Measurements from ENCODE around the gene P3R3URF. TPM values are rescaled to one million over a fixed set of nuclear protein-coding genes. Genes with fewer than 3 reads are reported as not detected.

Gene P3R3URF
- polyA plus RNA-seq, 3 donors: not detected

GRCh38 chr1:46179138-46180081, 3.1 kb upstream of the P3R3URF start:
- 8 to 14% (median 14%) methylated on average over 10 of the region's 10 CpGs for WGBS, 3 donors
- no peak overlapping the region for H3K27ac ChIP-seq (ENCODE audit: low read depth, low read length)

DNA sequence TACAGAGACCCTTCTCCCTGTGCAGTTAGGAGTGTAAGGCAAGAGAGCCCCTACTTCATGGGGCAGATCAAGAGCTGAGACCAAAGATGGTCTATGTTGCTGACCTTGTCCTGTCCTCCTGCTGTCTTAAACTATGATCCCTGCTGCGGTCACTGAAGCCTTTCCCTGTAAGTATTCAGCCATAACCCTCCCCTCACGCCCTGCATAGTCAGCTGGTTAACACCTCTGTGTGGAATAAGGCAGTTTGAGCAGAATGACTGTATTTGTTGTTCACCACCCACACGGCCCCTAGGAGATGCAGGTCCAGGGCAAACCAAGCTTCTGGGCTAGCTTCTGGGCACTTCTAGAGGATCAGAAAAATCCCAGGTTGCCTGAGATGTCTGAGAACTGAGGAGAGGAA, 1.0 kb downstream of the P3R3URF start:
- no peak overlapping the region for H3K27ac ChIP-seq (ENCODE audit: low read depth, low read length)
- WGBS, 3 donors: 64 to 68% (median 67%) methylated on average over 3 of the region's 3 CpGs

GRCh38 chr1:46174448-46175231, 1.6 kb downstream of the P3R3URF start, which contains the start of gene TSPAN1:
Gene TSPAN1, plus strand, starts transcription at chr1:46175087. Its CDS starts 6,021 bp downstream, at chr1:46181108.
- WGBS, 3 donors: 57 to 64% (median 59%) methylated on average over 11 of the region's 11 CpGs
- H3K27ac ChIP-seq (ENCODE audit: low read depth, low read length): no peak within 1 kb of the TSS

DNA sequence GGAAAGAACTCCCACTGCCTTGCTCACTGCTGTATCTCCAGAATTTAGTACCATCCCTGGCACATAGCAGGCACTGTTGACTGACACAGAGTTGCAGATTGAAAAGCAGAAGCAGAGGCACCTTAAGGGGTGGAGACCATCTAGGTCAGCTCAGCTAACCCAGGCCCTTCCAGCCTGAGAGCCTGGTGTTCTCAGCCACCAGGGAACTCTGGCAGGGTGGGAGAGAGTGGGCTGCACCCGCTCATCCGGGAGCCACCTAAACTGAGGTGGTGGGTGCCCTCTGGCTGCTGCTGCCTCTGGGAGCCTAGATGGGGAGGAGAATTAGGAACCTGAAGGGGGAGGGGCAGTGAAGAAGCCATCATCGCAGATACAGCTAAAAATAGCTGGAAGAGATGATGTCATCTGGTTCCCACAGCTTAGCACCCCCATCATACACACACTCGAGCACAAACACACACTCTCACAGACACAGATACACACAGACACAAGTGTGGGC, 2.9 kb downstream of the P3R3URF start:
- H3K27ac ChIP-seq (ENCODE audit: low read depth, low read length): no peak overlapping the region
- 32 to 45% (median 37%) methylated on average over 4 of the region's 4 CpGs for WGBS, 3 donors

GRCh38 chr1:46172321-46172720, 4.0 kb downstream of the P3R3URF start:
- no peak overlapping the region for H3K27ac ChIP-seq (ENCODE audit: low read depth, low read length)
- WGBS, 3 donors: 72 to 92% (median 79%) methylated on average over 4 of the region's 4 CpGs

- H3K27ac ChIP-seq (ENCODE audit: low read depth, low read length): no peak overlapping the region
- 40 to 62% (median 58%) methylated on average over 5 to 6 of the region's 6 CpGs for WGBS, 3 donors
Measured at GRCh38 chr1:46171871-46172270, 4.4 kb downstream of the P3R3URF start.

DNA sequence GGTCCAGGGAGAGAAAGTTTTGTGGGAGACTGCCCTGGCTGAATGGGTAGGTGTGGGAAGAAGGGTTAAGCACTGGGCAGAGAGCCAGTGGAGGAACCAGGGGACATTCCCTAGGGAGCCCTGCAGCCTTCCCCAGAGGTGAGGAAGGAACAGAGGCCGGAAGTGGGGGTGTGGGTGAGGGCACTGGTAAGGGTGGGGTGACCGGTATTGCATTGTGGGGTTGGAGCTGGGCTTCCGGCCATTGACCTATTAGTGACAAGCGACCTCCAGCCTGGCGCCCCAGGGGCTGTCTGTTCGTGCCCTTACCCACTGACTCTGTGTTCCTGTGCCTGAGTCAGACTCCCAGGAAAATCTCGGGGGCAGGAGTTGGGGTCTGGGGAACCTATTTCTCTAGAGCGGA, 4.9 kb downstream of the P3R3URF start:
- H3K27ac ChIP-seq (ENCODE audit: low read depth, low read length): no peak overlapping the region
- 65 to 80% (median 73%) methylated on average over 8 of the region's 8 CpGs for WGBS, 3 donors

DNA sequence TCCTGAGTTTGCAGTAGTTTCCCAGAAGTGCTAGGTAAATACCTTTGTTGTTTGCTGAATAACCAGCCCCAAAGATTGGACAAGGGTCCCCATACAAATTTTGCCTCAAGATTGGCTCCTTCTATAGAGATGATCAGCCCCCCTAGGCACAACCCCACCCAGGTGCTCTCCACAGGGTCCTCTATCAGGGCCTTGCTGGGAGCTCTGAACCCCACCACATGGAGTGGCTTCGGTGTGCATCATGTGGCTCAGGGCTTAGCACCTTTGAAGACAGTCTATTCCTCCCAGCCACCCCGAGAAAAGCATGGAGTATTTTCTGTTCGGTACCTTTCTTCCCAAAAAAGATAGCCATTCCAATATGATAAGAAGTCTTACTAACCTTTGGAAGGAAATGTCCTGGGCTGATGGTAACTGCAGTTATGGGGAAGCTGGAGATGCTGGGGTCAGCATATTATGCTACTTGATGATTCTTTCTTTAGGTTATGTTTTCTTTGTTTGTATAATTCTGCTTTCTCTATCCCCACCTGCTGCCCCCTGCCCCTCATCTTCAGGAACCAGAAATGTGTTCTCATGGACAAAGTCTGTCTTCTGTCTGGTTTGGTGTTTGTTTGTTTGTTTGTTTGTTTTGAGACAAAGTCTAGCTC, 6.4 kb downstream of the P3R3URF start:
- WGBS, 3 donors: 91 to 92% (median 91%) methylated on average over 3 of the region's 3 CpGs
- H3K27ac ChIP-seq (ENCODE audit: low read depth, low read length): no peak overlapping the region

- H3K27ac ChIP-seq (ENCODE audit: low read depth, low read length): no peak overlapping the region
- WGBS, 3 donors: 67 to 76% (median 72%) methylated on average over 1 of the region's 1 CpG
Measured at GRCh38 chr1:46168477-46168876, 7.8 kb downstream of the P3R3URF start.

DNA sequence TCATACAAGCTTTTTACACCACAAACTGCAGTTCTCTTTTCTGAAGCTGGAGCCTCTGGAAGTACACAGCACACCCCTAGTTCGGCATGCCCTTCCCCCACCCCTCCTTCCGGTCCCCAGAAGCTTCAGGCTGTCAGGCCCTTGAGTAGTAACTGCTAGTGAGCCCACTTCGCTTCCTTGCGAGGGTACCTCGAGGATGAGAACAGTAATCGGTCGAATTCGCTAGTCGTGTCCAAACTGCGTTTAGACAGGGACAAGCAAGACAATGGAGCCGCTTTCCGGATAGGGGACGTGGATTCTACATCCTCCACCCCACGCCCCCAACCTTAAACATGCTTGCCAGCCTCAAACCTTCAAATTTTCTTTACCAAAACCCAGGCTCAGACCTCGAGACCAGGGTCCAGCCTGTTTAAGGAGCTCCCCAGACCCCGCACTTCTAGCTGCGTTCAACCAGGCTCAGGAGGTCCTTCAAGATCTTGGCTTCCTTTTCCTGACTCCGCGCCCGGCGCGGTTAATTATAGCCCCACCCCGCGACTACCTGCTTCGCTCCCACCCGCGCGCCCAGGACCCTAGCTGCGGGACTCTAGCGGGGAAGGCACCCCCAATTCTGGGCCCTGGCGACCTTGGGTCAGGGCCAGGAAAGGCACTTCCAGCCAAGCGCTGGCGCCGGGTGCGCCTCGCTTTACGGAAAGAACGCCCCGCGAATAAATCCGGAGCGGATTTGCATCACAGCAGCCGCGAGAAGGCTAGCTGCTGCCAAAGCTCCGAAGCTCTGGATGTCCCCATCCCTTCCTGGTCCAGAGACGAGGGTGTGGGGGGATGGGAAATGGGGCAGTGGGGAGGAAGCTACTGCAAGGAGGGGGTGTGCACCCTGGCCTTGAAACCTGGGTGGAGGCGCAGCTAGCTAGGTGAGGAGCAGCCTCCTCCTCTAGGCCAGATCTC, 9.5 kb downstream of the P3R3URF start:
- WGBS, 3 donors: 6 to 13% (median 9%) methylated on average over 47 of the region's 47 CpGs
- H3K27ac ChIP-seq (ENCODE audit: low read depth, low read length): peak overlapping the region; percentile 85

- WGBS, 3 donors: 88 to 96% (median 90%) methylated on average over 1 of the region's 1 CpG
Measured at GRCh38 chr1:46160212-46160611, 16.1 kb downstream of the P3R3URF start.

GRCh38 chr1:46159516-46159915, 16.8 kb downstream of the P3R3URF start:
- no peak overlapping the region for H3K27ac ChIP-seq (ENCODE audit: low read depth, low read length)
- 68 to 77% (median 70%) methylated on average over 3 of the region's 3 CpGs for WGBS, 3 donors

More at GRCh38 chr1:46160212-46160611, 16.1 kb downstream of the P3R3URF start:
- H3K27ac ChIP-seq (ENCODE audit: low read depth, low read length): no peak overlapping the region

- no peak overlapping the region for H3K27ac ChIP-seq (ENCODE audit: low read depth, low read length)
- WGBS, 3 donors: 90 to 92% (median 92%) methylated on average over 13 of the region's 13 CpGs
Measured at GRCh38 chr1:46158312-46159281, 17.7 kb downstream of the P3R3URF start.

DNA sequence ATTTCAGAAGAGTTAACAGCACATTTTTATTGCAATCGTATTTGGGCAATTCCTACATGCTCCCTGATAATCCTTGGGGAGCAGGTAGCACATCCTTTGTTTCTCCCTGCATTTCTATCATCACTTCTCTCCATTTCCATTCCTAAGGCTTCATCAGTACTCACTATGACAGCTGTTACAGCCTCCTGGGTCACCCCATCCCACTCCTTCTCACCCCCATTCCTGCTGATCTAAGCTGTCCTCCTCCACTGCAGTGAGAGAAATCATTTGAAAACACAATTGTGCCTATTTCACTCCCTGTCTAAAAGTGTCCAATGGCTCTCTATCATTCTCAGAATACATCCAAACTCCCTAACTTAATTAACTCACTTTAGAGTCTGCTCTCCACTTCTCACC, 18.4 kb downstream of the P3R3URF start:
- no peak overlapping the region for H3K27ac ChIP-seq (ENCODE audit: low read depth, low read length)
- 81 to 90% (median 85%) methylated on average over 1 of the region's 1 CpG for WGBS, 3 donors

DNA sequence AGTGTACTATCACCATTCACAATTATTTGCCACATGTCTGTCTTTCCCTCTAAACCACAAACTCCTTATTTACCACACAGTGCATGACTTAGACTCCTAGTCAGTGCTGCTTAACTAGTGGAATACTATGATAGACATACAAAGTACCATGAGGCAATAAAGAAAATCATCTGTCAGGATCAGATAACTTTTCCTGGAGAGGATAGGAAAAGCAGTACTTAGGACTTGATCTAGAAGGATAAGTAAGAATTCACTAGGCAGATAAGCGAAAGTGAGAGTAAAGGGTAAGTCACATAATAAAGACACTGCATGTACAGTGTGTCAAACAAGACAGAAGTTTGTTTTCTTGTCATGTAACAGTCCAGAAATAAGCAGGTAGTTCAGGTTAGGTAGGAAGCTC, 22.6 kb downstream of the P3R3URF start:
- WGBS, 3 donors: 97 to 100% (median 97%) methylated on average over 1 of the region's 1 CpG
- no peak overlapping the region for H3K27ac ChIP-seq (ENCODE audit: low read depth, low read length)

- no peak overlapping the region for H3K27ac ChIP-seq (ENCODE audit: low read depth, low read length)
- 86 to 96% (median 96%) methylated on average over 1 of the region's 1 CpG for WGBS, 3 donors
Measured at GRCh38 chr1:46153228-46153627, 23.1 kb downstream of the P3R3URF start.
